CD8-positive, alpha-beta memory T cell (primary cell): ENCODE data around the gene MACROD2. TPM values are rescaled to one million over a fixed set of nuclear protein-coding genes. Genes with fewer than 3 reads are reported as not detected.

Experiments used
- CTCF ChIA-PET: fragments of 350-600 bp; sonication (Branson Sonifier 250); formaldehyde crosslinking; loops from one replicate; lab custom pipeline; 2021; ENCODE audit warnings: antibody characterized with exemption; lab: Charles Lee
- POLR2A ChIA-PET: fragments of 350-600 bp; sonication (Branson Sonifier 250); formaldehyde crosslinking; loops from one replicate; lab custom pipeline; 2021; ENCODE audit warnings: antibody characterized with exemption; lab: Charles Lee
- DNase-seq, 5 donors: peaks; one replicate each; pipeline versions ENCODE4 v3.0.0 to v3.0.0-alpha.2; 2020 to 2022; ENCODE audit warnings: mixed read lengths in 1 of 5
- H3K27ac ChIP-seq: one replicate; pipeline ENCODE4 v1.7.0; 2013; ENCODE audit warnings: low read depth, mild to moderate bottlenecking, low read length, moderate library complexity
- H3K27me3 ChIP-seq: 2 replicates; pipeline ENCODE4 v1.7.0; 2013; ENCODE audit warnings: low read length, mild to moderate bottlenecking; ENCODE audit not compliant: insufficient read depth, poor library complexity, severe bottlenecking
- H3K36me3 ChIP-seq: 2 replicates; pipeline ENCODE4 v1.7.0; 2013; ENCODE audit warnings: mild to moderate bottlenecking, low read length, moderate library complexity; ENCODE audit not compliant: insufficient read depth
- H3K4me1 ChIP-seq: 2 replicates; pipeline ENCODE4 v1.7.0; 2013; ENCODE audit warnings: mild to moderate bottlenecking, low read length, moderate library complexity; ENCODE audit not compliant: insufficient read depth
- H3K4me3 ChIP-seq: 2 replicates; pipeline ENCODE4 v1.7.0; 2013; ENCODE audit warnings: mild to moderate bottlenecking, low read length
- H3K9me3 ChIP-seq: 2 replicates; pipeline ENCODE4 v1.7.0; 2013; ENCODE audit warnings: mild to moderate bottlenecking, low read length
- H3K27ac Mint-ChIP-seq, 8 donors: one replicate each; pipeline ENCODE4 v1.8.0; 2020 to 2021; ENCODE audit warnings: mixed read lengths in 8 of 8, mild to moderate bottlenecking in 6 of 8, inconsistent platforms in 3 of 8, moderate library complexity in 3 of 8
- H3K27me3 Mint-ChIP-seq, 2 donors: one replicate each; pipeline ENCODE4 v1.8.0; 2020 to 2021; ENCODE audit warnings: mixed read lengths in 2 of 2, mild to moderate bottlenecking in 1 of 2, moderate library complexity in 1 of 2
- H3K36me3 Mint-ChIP-seq, 3 donors: one replicate each; pipeline ENCODE4 v1.8.0; 2020 to 2021; ENCODE audit warnings: mixed read lengths in 3 of 3, inconsistent platforms in 1 of 3, mild to moderate bottlenecking in 1 of 3
- H3K4me1 Mint-ChIP-seq, 3 donors: one replicate each; pipeline ENCODE4 v1.8.0; 2020 to 2021; ENCODE audit warnings: mixed read lengths in 3 of 3, inconsistent platforms in 1 of 3, mild to moderate bottlenecking in 1 of 3
- H3K4me3 Mint-ChIP-seq, 7 donors: one replicate each; pipeline ENCODE4 v1.8.0; 2020 to 2021; ENCODE audit warnings: mixed read lengths in 7 of 7, mild to moderate bottlenecking in 6 of 7, moderate library complexity in 4 of 7, inconsistent platforms in 2 of 7
- H3K9me3 Mint-ChIP-seq, 5 donors: one replicate each; pipeline ENCODE4 v1.8.0; 2020 to 2022; ENCODE audit warnings: mixed read lengths in 5 of 5, mild to moderate bottlenecking in 3 of 5, moderate library complexity in 2 of 5, inconsistent platforms in 1 of 5
- polyA plus RNA-seq: library from polyadenylated mRNA; unstranded; fragments of 300-500 nt; fragmentation: Illumina TruSeq; gene quantifications from one replicate; pipeline ENCODE4 v1.2.3, GENCODE V29; 2021
- total RNA-seq, 2 experiments: library from RNA; stranded (reverse); gene quantifications; one replicate each; pipeline ENCODE4 v1.2.3, GENCODE V29; 2021

MACROD2 gene
- total and polyA plus RNA-seq, 3 experiments from 2014 or later: not detected

- Mint-ChIP-seq H3K9me3 (peaks cover 3 to 11% (median 10%) of the 10 kb centered on the region in 5 donors), H3K27me3 (peaks cover 0 to 2% of the 10 kb centered on the region in 2 donors), H3K27ac (no peak overlapping the region), H3K36me3 (no peaks in the 10 kb centered on the region), H3K4me3 (no peak overlapping the region), H3K4me1 (no peaks in the 10 kb centered on the region)
- H3K27ac ChIP-seq: no peak overlapping the region
- no peaks in the 10 kb centered on the region for H3K27me3 ChIP-seq
- no peak overlapping the region for H3K4me3 ChIP-seq
- CTCF ChIA-PET: no interaction called here
- H3K4me1 ChIP-seq: no peaks in the 10 kb centered on the region
- no peaks in the 10 kb centered on the region for H3K9me3 ChIP-seq
- no peaks in the 10 kb centered on the region for H3K36me3 ChIP-seq
- POLR2A ChIA-PET: no interaction called here
- no peak for DNase-seq
These were observed 1819.6 kb downstream of the MACROD2 start for GRCh38 chr20:15814911-15815310.

DNA sequence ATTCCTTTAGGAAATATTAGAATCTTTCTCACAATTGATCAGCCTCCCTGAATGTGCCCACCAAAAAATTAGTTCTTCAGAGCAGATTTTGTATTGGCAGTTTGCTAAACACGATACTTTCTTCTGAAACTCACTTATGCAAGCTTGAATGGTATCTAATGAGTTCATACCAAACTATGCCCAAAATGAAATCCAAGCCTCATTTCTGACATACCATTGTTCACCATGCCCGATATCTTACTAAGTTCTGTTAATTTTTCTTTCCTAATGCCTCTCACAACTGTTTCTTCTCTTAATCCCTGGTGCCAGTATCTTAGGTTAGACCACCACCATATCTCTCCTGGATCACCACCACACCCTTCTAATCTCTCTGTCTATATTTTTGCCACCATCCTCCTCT is 1822.0 kb downstream of the MACROD2 start:
- Histone ChIP-seq H3K36me3 (no peaks in the 10 kb centered on the region), H3K4me1 (no peaks in the 10 kb centered on the region), H3K4me3 (no peak overlapping the region), H3K9me3 (no peaks in the 10 kb centered on the region), H3K27me3 (no peaks in the 10 kb centered on the region), H3K27ac (no peak overlapping the region)
- no peak overlapping the region for H3K27ac Mint-ChIP-seq
- ChIA-PET CTCF (no interaction called here), POLR2A (interaction anchor here (0.6 kb wide), 1 partner anchor 44 kb away, joined by 3 read pairs; no protein-coding TSS in a partner anchor)
- no peaks in the 10 kb centered on the region for H3K4me1 Mint-ChIP-seq
- no peak overlapping the region for H3K4me3 Mint-ChIP-seq
- no peaks in the 10 kb centered on the region for H3K27me3 Mint-ChIP-seq
- DNase-seq: no peak
- H3K9me3 Mint-ChIP-seq: peaks cover 0 to 11% (median 5%) of the 10 kb centered on the region in 5 donors
- H3K36me3 Mint-ChIP-seq: no peaks in the 10 kb centered on the region

GRCh38 chr20:15818651-15819071 is 1823.3 kb downstream of the MACROD2 start:
- Histone ChIP-seq H3K9me3 (no peaks in the 10 kb centered on the region), H3K4me3 (no peak overlapping the region), H3K4me1 (no peaks in the 10 kb centered on the region), H3K27ac (no peak overlapping the region), H3K27me3 (no peaks in the 10 kb centered on the region), H3K36me3 (no peaks in the 10 kb centered on the region)
- H3K4me1 Mint-ChIP-seq: no peaks in the 10 kb centered on the region
- DNase-seq: no peak
- H3K36me3 Mint-ChIP-seq: no peaks in the 10 kb centered on the region
- no peaks in the 10 kb centered on the region for H3K27me3 Mint-ChIP-seq
- ChIA-PET CTCF (no interaction called here), POLR2A (no interaction called here)
- peaks cover 2 to 18% (median 4%) of the 10 kb centered on the region in 5 donors for H3K9me3 Mint-ChIP-seq
- no peak overlapping the region for H3K27ac Mint-ChIP-seq
- no peak overlapping the region for H3K4me3 Mint-ChIP-seq

DNA sequence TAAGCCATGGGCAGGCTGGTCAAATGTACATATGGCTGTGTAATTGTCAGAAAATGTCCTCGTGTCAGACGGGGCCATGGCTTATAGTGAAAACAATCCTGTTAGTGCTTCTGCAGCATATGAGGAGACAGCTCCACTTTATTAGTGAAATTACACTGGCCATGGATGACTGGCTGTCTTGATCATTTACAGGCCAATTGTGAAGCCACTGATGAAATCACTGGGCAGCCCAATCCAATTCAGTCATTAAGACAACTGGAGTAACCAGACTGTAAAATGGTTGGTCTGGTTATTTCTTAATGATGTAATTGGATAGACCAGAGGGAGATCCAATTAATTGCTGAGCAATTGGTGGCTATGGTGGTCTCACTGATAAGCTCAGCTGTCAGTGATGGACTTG is 1828.4 kb downstream of the MACROD2 start:
- POLR2A ChIA-PET: no interaction called here

GRCh38 chr20:15827628-15828027 is 1832.3 kb downstream of the MACROD2 start:
- no peaks in the 10 kb centered on the region for H3K27me3 ChIP-seq
- POLR2A ChIA-PET: no interaction called here
- DNase-seq: no peak
- H3K4me3 ChIP-seq: no peak overlapping the region
- no peaks in the 10 kb centered on the region for H3K4me1 Mint-ChIP-seq
- H3K27me3 Mint-ChIP-seq: no peaks in the 10 kb centered on the region
- H3K36me3 ChIP-seq: no peaks in the 10 kb centered on the region
- H3K4me1 ChIP-seq: no peaks in the 10 kb centered on the region
- no peaks in the 10 kb centered on the region for H3K36me3 Mint-ChIP-seq
- H3K27ac ChIP-seq: no peak overlapping the region
- H3K9me3 ChIP-seq: no peaks in the 10 kb centered on the region
- peaks cover 0 to 16% (median 2%) of the 10 kb centered on the region in 5 donors for H3K9me3 Mint-ChIP-seq
- H3K27ac Mint-ChIP-seq: no peak overlapping the region
- no peak overlapping the region for H3K4me3 Mint-ChIP-seq
- CTCF ChIA-PET: no interaction called here

More for the DNA sequence above, 1828.4 kb downstream of the MACROD2 start:
- Histone ChIP-seq H3K27me3 (no peaks in the 10 kb centered on the region), H3K4me3 (no peak overlapping the region), H3K36me3 (no peaks in the 10 kb centered on the region), H3K27ac (no peak overlapping the region), H3K4me1 (no peaks in the 10 kb centered on the region), H3K9me3 (no peaks in the 10 kb centered on the region)
- no peak overlapping the region for H3K27ac Mint-ChIP-seq
- H3K4me3 Mint-ChIP-seq: no peak overlapping the region
- no peak for DNase-seq
- H3K4me1 Mint-ChIP-seq: no peaks in the 10 kb centered on the region
- H3K27me3 Mint-ChIP-seq: no peaks in the 10 kb centered on the region
- H3K9me3 Mint-ChIP-seq: peaks cover 0 to 23% (median 2%) of the 10 kb centered on the region in 5 donors
- CTCF ChIA-PET: no interaction called here
- H3K36me3 Mint-ChIP-seq: no peaks in the 10 kb centered on the region

GRCh38 chr20:15831201-15831600 is 1835.9 kb downstream of the MACROD2 start:
- H3K4me3 Mint-ChIP-seq: no peak overlapping the region
- POLR2A ChIA-PET: no interaction called here
- peaks cover 0 to 1% of the 10 kb centered on the region in 2 donors for H3K27me3 Mint-ChIP-seq
- no peaks in the 10 kb centered on the region for H3K27me3 ChIP-seq
- CTCF ChIA-PET: no interaction called here
- no peak overlapping the region for H3K4me3 ChIP-seq
- no peaks in the 10 kb centered on the region for H3K4me1 Mint-ChIP-seq
- H3K27ac Mint-ChIP-seq: no peak overlapping the region
- no peaks in the 10 kb centered on the region for H3K9me3 ChIP-seq
- no peak overlapping the region for H3K27ac ChIP-seq
- H3K36me3 ChIP-seq: no peaks in the 10 kb centered on the region
- no peaks in the 10 kb centered on the region for H3K4me1 ChIP-seq
- H3K9me3 Mint-ChIP-seq: peaks cover 0 to 6% (median 5%) of the 10 kb centered on the region in 5 donors
- H3K36me3 Mint-ChIP-seq: no peaks in the 10 kb centered on the region
- no peak for DNase-seq

DNA sequence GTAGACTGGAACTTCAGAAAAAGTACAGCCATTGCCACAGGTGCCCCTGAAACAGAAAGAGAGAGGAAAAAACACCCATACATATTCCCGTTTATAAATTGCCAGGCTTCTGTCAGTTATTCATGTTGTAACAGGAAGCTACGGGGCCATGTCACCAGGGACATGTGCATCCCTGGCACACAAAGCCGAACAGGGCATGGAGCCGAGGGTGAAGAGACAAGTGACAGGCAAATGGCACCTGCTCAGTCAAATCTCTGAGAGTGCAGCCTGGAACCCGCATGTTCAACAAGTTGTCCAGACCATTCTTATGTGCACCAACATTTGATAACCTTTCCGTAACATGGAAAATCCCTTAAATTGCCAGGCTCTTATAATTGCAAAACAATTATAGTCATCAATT is 1837.2 kb downstream of the MACROD2 start:
- no peak overlapping the region for H3K4me3 Mint-ChIP-seq
- ChIA-PET POLR2A (no interaction called here), CTCF (no interaction called here)
- no peaks in the 10 kb centered on the region for H3K36me3 Mint-ChIP-seq
- DNase-seq: no peak
- no peaks in the 10 kb centered on the region for H3K36me3 ChIP-seq
- H3K4me3 ChIP-seq: no peak overlapping the region
- H3K9me3 ChIP-seq: no peaks in the 10 kb centered on the region
- H3K4me1 ChIP-seq: no peaks in the 10 kb centered on the region
- no peaks in the 10 kb centered on the region for H3K27me3 ChIP-seq
- no peak overlapping the region for H3K27ac Mint-ChIP-seq
- H3K27ac ChIP-seq: no peak overlapping the region
- H3K4me1 Mint-ChIP-seq: no peaks in the 10 kb centered on the region
- peaks cover 0 to 14% (median 5%) of the 10 kb centered on the region in 5 donors for H3K9me3 Mint-ChIP-seq
- H3K27me3 Mint-ChIP-seq: peaks cover 0 to 1% of the 10 kb centered on the region in 2 donors

DNA sequence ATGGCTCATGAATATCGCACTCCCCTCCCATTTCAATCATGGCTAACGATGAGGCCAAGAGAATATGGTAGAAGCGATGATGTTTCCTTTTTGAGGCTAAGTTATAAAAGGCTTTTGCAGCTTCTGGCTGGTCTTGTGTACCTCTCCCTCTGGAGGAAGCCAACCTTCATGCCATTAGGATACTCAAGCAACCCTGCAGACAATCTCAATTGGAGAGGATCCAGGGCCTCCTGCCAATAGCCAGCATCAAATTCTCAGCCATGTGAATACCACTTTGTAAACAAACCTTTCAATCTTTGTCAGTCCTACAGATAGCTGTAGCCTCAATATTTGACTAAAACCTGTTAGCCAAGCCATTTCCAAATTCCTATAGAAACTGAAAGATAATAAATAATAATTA is 1839.5 kb downstream of the MACROD2 start:
- Mint-ChIP-seq H3K4me1 (no peaks in the 10 kb centered on the region), H3K9me3 (peaks cover 0 to 20% (median 7%) of the 10 kb centered on the region in 5 donors), H3K36me3 (no peaks in the 10 kb centered on the region), H3K27ac (no peak overlapping the region), H3K27me3 (peaks cover 0 to 1% of the 10 kb centered on the region in 2 donors), H3K4me3 (no peak overlapping the region)
- ChIA-PET CTCF (no interaction called here), POLR2A (no interaction called here)
- Histone ChIP-seq H3K27me3 (no peaks in the 10 kb centered on the region), H3K4me1 (no peaks in the 10 kb centered on the region), H3K27ac (no peak overlapping the region), H3K4me3 (no peak overlapping the region), H3K36me3 (no peaks in the 10 kb centered on the region), H3K9me3 (no peaks in the 10 kb centered on the region)
- no peak for DNase-seq
